Ovary (tissue), 9 donors: ENCODE measurements around the gene TGIF1. TPM values are rescaled to one million over a fixed set of nuclear protein-coding genes. Genes with fewer than 3 reads are reported as not detected.
"Not testable (repeated sequence)": the region's sequence is repeated elsewhere in the genome, so short reads cannot be mapped to it uniquely, and the experiment has no call there.

ENCODE experiments used
- DNase-seq, 5 donors: peaks; one replicate each; pipeline ENCODE4 v3.0.0-alpha.2; 2019 to 2020
- H3K27ac ChIP-seq, 2 donors: fragments of 200-600 bp; one replicate each; pipeline versions ENCODE4 v1.5.1 to v1.8.0; 2019 to 2022
- H3K27me3 ChIP-seq: fragments of 200-600 bp; one replicate; pipeline ENCODE4 v1.8.0; 2022
- H3K36me3 ChIP-seq: fragments of 200-600 bp; sonication (generic); one replicate; pipeline ENCODE4 v1.5.1; 2019
- H3K4me1 ChIP-seq: one replicate; pipeline ENCODE4 v1.8.1; 2013; ENCODE audit warnings: mild to moderate bottlenecking, moderate library complexity; ENCODE audit not compliant: insufficient read depth
- H3K4me3 ChIP-seq: fragments of 200-600 bp; sonication (generic); one replicate; pipeline ENCODE4 v1.5.1; 2017
- H3K9me3 ChIP-seq, 2 donors: fragments of 200-600 bp in 1 of 2; sonication (generic) in 1 of 2; one replicate each; pipeline versions ENCODE4 v1.5.1 to v1.8.1; 2013 to 2019; ENCODE audit warnings: mild to moderate bottlenecking in 1 of 2, moderate library complexity in 1 of 2
- CTCF ChIP-seq, 3 donors: fragments of 450-650 bp in 2 of 3; fragments of 200-600 bp in 1 of 3; IDR thresholded peaks; one replicate each; pipeline versions ENCODE4 v1.5.1 to v1.8.0; 2016 to 2022; ENCODE audit warnings: antibody characterized with exemption in 3 of 3, mild to moderate bottlenecking in 1 of 3
- EP300 ChIP-seq: sonication (generic); formaldehyde crosslinking; IDR thresholded peaks from one replicate; pipeline ENCODE4 v1.6.1; 2017; ENCODE audit warnings: antibody characterized with exemption
- POLR2A ChIP-seq: fragments of 450-650 bp; IDR thresholded peaks from one replicate; pipeline ENCODE4 v1.6.1; 2017; ENCODE audit warnings: antibody characterized with exemption, mild to moderate bottlenecking, moderate library complexity
- whole genome bisulfite sequencing, 3 donors: extraction: QIAGEN DNeasy Blood & Tissue Kit in 1 of 3; methylation state at CpG; one replicate each; pipeline versions ENCODE4 v1.1.5 to v1.1.7; 2013 to 2017; 5-methylcytosine and 5-hydroxymethylcytosine counted together
- intact Hi-C, 4 donors: fragments of 100-400 bp; cut with DNase I; formaldehyde crosslinking; loops; one replicate each; pipeline versions ENCODE4 v1.11.0 to v1.15.1; 2022 to 2023
- polyA plus RNA-seq, 2 donors: library from polyadenylated mRNA; stranded (reverse); fragments of 200-250 nt in 1 of 2; fragments of 350-450 nt in 1 of 2; fragmentation: Illumina TruSeq in 1 of 2; extraction: RNeasy Lipid Tissue Mini Kit (QIAGEN cat#74804) in 1 of 2; gene quantifications; one replicate each; pipeline ENCODE4 v1.2.3, GENCODE V29; 2013 to 2014
- total RNA-seq, 7 donors: library from RNA; depleted of rRNA in 2 of 7; stranded (reverse); fragments of >200 nt in 2 of 7; fragmentation: NEBNext Ultra II Directional in 3 of 7; extraction: Animal tissue kit (Norgen Biotek cat#: 25700) in 3 of 7; gene quantifications; one replicate each; pipeline versions ENCODE4 v1.1.0 to v1.2.4, GENCODE V29; 2016 to 2023
- donor health status: DM: no; HTN: no; CAD: no; lungs with moderate emphysema.
- donor health status: DM: no; HTN: no; CAD: no.
- donor health status: Bipolar disorder and iron deficiency.
- donor health status: DM: yes; HTN: yes; CAD: no.
- donor health status: DM: no; HTN: no; CAD: no.
- donor health status: DM: yes; HTN: yes; CAD: no.

TGIF1 gene
- total and polyA plus RNA-seq, 9 donors = 30.9 to 93.4 (median 64.0) TPM

- DNase-seq = no peak
- H3K27ac ChIP-seq = no peak overlapping the region
- WGBS, 3 donors = 95 to 96% (median 96%) methylated on average over 9 of the region's 9 CpGs
- TF ChIP-seq EP300 (no peak), CTCF (IDR thresholded peaks at IDR 0.05) (no peak), POLR2A (no peak)
- intact Hi-C loops = no loop called here
- no peaks in the 10 kb centered on the region for H3K36me3 ChIP-seq
- no peaks in the 10 kb centered on the region for H3K4me1 ChIP-seq
- no peaks in the 10 kb centered on the region for H3K27me3 ChIP-seq
- no peaks in the 10 kb centered on the region for H3K9me3 ChIP-seq
- no peak overlapping the region for H3K4me3 ChIP-seq
Measured at GRCh38 chr18:3468066-3468705, 18.2 kb downstream of the TGIF1 start.

GRCh38 chr18:3468833-3469232 is 18.9 kb downstream of the TGIF1 start:
- intact Hi-C loops = no loop called here
- no peak for DNase-seq
- no peak for TF ChIP-seq CTCF (IDR thresholded peaks at IDR 0.05)
- no peak for TF ChIP-seq POLR2A
- no peak for TF ChIP-seq EP300
- Histone ChIP-seq H3K27ac (no peak overlapping the region), H3K4me3 (no peak overlapping the region), H3K9me3 (no peaks in the 10 kb centered on the region), H3K4me1 (no peaks in the 10 kb centered on the region), H3K36me3 (no peaks in the 10 kb centered on the region), H3K27me3 (no peaks in the 10 kb centered on the region)
- WGBS, 3 donors = 81 to 87% (median 82%) methylated on average over 8 of the region's 8 CpGs

GRCh38 chr18:3471141-3471648 is 21.2 kb downstream of the TGIF1 start:
- Histone ChIP-seq H3K4me1 (no peaks in the 10 kb centered on the region), H3K27me3 (no peaks in the 10 kb centered on the region), H3K9me3 (no peaks in the 10 kb centered on the region), H3K4me3 (no peak overlapping the region), H3K36me3 (no peaks in the 10 kb centered on the region), H3K27ac (no peak overlapping the region)
- DNase-seq = no peak
- intact Hi-C loops = no loop called here
- 84 to 86% (median 84%) methylated on average over 3 of the region's 3 CpGs for WGBS, 3 donors
- TF ChIP-seq CTCF (IDR thresholded peaks at IDR 0.05) (no peak), POLR2A (no peak), EP300 (no peak)

GRCh38 chr18:3472121-3472520 is 22.1 kb downstream of the TGIF1 start:
- H3K27me3 ChIP-seq, H3K4me1 ChIP-seq, intact Hi-C loops, H3K4me3 ChIP-seq, H3K27ac ChIP-seq, H3K36me3 ChIP-seq, H3K9me3 ChIP-seq, DNase-seq: not testable (repeated sequence)
- WGBS, 3 donors = 86 to 91% (median 90%) methylated on average over 3 of the region's 3 CpGs

GRCh38 chr18:3472681-3473544 is 22.9 kb downstream of the TGIF1 start:
- Histone ChIP-seq H3K36me3 (no peaks in the 10 kb centered on the region), H3K27ac (no peak overlapping the region), H3K27me3 (no peaks in the 10 kb centered on the region), H3K4me1 (no peaks in the 10 kb centered on the region), H3K9me3 (no peaks in the 10 kb centered on the region), H3K4me3 (no peak overlapping the region)
- WGBS, 3 donors = 80 to 86% (median 84%) methylated on average over 18 of the region's 18 CpGs
- no peak for DNase-seq
- no peak for TF ChIP-seq EP300
- no peak for TF ChIP-seq POLR2A
- TF ChIP-seq CTCF (IDR thresholded peaks at IDR 0.05) = no peak
- intact Hi-C loops = no loop called here
